Measurements from ENCODE around the gene CAV2. TPM values are rescaled to one million over a fixed set of nuclear protein-coding genes. Genes with fewer than 3 reads are reported as not detected.

CAV2 gene
- total and polyA plus RNA-seq, 12 donors, result 56.3 to 277 (median 224) TPM

DNA sequence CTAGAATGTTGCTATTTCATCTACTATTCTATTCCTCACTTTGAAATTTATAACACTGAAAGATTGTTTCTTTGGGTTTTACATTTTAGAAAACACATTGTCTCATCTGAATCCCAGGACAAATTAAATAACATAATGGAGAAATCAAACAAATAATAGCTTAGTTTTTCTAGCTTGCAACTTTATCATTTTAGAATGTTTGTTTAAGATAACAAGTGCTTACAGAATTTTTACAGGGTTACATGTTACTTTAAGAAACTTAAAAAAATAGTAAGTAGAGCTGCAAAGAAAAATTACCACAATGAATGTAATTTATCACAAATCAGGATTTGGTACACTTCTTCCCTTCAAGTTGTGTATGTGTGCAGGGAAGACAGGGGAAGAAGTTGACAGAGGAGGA is 11.3 kb downstream of the CAV2 start:
- TF ChIP-seq, protein P1, sequence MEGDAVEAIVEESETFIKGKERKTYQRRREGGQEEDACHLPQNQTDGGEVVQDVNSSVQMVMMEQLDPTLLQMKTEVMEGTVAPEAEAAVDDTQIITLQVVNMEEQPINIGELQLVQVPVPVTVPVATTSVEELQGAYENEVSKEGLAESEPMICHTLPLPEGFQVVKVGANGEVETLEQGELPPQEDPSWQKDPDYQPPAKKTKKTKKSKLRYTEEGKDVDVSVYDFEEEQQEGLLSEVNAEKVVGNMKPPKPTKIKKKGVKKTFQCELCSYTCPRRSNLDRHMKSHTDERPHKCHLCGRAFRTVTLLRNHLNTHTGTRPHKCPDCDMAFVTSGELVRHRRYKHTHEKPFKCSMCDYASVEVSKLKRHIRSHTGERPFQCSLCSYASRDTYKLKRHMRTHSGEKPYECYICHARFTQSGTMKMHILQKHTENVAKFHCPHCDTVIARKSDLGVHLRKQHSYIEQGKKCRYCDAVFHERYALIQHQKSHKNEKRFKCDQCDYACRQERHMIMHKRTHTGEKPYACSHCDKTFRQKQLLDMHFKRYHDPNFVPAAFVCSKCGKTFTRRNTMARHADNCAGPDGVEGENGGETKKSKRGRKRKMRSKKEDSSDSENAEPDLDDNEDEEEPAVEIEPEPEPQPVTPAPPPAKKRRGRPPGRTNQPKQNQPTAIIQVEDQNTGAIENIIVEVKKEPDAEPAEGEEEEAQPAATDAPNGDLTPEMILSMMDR (IDR thresholded peaks at IDR 0.05), result no peak
- intact Hi-C loops (cut with DNase I), result loop anchor here in 2 of 10 donors (5.0 kb wide), 2 partner anchors 153 to 158 kb away; no protein-coding TSS in a partner anchor
- Histone ChIP-seq H3K4me3 (peak overlapping the region in 3 of 10 donors; percentile 34 to 53 (median 52)), H3K36me3 (peaks cover 0 to 36% (median 21%) of the 10 kb centered on the region in 9 donors), H3K27ac (peak overlapping the region; percentile 66 to 93 (median 85)), H3K27me3 (no peaks in the 10 kb centered on the region), H3K4me1 (peaks cover 14 to 75% (median 52%) of the 10 kb centered on the region in 9 donors), H3K9me3 (no peaks in the 10 kb centered on the region)
- DNase-seq (no peak), ATAC-seq (no peak)

DNA sequence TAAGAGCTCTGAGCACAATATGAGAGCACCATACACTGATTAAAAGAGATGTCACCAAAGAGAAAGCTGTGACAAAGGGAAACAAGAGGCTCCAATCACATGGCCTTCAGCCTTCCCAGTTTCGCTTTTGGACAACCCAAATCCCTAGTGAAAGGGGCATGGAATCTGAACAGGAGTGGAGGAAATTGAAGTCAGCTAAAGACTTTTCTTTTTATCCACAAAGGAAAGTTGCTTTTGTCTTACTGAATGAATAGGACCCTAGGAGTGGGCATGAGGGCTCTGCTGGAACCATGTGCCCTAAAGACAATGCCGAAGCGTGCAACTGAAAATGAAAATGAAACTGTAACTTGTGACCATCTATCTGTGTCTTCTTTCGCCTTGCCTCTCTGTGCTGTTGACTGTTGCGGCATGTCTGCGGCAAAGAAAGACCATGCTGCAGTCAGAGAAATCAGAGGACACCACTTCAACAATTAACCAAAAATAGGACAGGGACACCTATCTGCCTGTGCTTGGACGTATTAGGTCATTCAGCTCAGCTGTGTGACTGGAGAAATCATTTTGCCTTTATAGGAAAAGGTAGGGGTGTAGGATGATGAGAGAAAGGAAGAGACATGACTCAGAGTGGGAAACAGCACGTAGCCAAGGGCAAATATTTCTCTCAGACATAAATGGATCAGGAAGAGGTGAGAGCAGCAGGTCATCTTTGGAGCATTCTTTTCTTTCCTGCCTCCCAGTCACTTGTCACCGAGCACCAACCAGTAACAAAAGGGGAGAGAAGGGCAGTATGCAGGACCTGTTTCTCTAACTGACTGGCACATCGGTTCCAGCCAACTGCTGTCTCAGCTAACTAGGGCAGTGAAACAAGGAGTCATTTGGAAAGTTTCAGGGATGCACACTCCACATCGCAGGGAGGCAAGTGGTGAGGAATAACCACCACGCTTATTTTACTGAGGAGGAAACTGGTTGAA is 12.3 kb downstream of the CAV2 start:
- Histone ChIP-seq H3K36me3 (peaks cover 0 to 25% (median 11%) of the 10 kb centered on the region in 9 donors), H3K27ac (peak overlapping the region; percentile 66 to 93 (median 85)), H3K4me3 (peak overlapping the region; percentile 19 to 56 (median 48)), H3K4me1 (peaks cover 14 to 73% (median 41%) of the 10 kb centered on the region in 9 donors), H3K27me3 (no peaks in the 10 kb centered on the region), H3K9me3 (no peaks in the 10 kb centered on the region)
- intact Hi-C loops (cut with DNase I), result loop anchor here in 2 of 10 donors (5.0 kb wide), 2 partner anchors 155 to 160 kb away; no protein-coding TSS in a partner anchor
- DNase-seq (peak in 1 of 2 donors; percentile 58), ATAC-seq (peak; percentile 74 to 93 (median 89))
- WGBS, 2 donors, result 16 to 23% methylated on average over 12 of the region's 12 CpGs
- TF ChIP-seq, protein P1 (IDR thresholded peaks at IDR 0.05), result no peak

DNA sequence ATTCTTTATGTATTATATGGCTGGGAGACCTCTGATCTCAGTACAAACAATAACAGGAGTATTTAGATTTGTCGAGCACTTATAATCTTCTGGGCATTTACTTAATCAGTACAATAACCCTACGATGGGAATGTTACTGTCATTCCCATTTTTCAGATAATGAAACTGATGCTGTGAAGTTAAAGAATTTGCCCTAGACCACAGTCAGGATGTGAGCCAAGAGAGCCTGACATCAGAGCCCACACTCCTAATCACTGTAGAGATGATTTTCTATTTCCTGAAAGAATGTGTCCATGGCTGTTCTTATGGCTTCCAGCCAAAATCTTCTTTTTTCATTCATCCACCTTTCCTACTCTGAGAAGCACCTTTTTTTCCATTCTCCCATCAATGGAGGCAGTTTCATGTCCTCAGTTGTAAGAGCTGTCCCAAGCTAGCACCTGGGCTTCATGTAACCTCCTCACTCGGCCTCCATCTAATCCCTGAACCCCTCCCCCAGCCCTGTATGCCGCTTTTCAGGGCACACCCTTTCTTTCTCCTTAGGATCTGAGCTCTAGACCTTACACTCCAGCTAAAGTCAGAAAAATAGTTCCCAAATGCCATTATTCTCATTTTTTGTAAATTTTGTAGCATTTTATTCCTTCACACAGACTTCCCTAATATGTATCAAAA is 13.1 kb downstream of the CAV2 start:
- H3K27ac ChIP-seq, result peak overlapping the region; percentile 66 to 93 (median 85)
- H3K9me3 ChIP-seq, result no peaks in the 10 kb centered on the region
- 45 to 54% methylated on average over 4 of the region's 4 CpGs for WGBS, 2 donors
- intact Hi-C loops (cut with DNase I), result loop anchor here in 2 of 10 donors (5.0 kb wide), 2 partner anchors 155 to 160 kb away; no protein-coding TSS in a partner anchor
- TF ChIP-seq, protein P1 (IDR thresholded peaks at IDR 0.05), result no peak
- H3K4me1 ChIP-seq, result peaks cover 14 to 66% (median 37%) of the 10 kb centered on the region in 9 donors
- ATAC-seq (peak in 3 of 8 donors; percentile 11 to 18 (median 13)), DNase-seq (no peak)
- no peaks in the 10 kb centered on the region for H3K27me3 ChIP-seq
- H3K36me3 ChIP-seq, result peaks cover 0 to 17% (median 2%) of the 10 kb centered on the region in 9 donors
- H3K4me3 ChIP-seq, result peak overlapping the region in 9 of 10 donors; percentile 34 to 56 (median 49)

DNA sequence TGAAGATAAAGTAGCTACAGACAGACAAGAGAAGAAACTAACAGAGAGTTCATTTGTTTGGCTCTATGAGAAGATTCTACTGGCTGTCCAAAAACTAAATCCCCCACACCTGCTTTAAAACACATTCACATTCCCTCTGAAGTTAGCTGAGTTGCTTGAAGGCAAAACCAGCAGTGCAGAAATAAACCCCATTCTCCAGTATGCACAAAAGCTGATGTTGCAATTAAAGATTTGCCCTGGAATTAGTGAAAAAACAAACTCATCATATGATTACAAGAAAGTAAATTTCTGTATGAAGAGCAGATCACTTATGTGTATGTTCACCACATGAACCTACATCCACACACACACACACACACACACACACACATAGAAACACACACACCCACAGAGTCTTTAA is 16.0 kb downstream of the CAV2 start:
- no peak overlapping the region for H3K27ac ChIP-seq
- H3K9me3 ChIP-seq, result no peaks in the 10 kb centered on the region
- TF ChIP-seq, protein P1 (IDR thresholded peaks at IDR 0.05), result no peak
- no peak for ATAC-seq
- no peaks in the 10 kb centered on the region for H3K36me3 ChIP-seq
- peaks cover 9 to 38% (median 20%) of the 10 kb centered on the region in 9 donors for H3K4me1 ChIP-seq
- intact Hi-C loops (cut with DNase I), result no loop called here
- H3K4me3 ChIP-seq, result no peak overlapping the region
- no peak for DNase-seq
- no peaks in the 10 kb centered on the region for H3K27me3 ChIP-seq

Data from heart right ventricle (tissue), 16 donors.